Immature natural killer cell (primary cell): ENCODE data around the gene TFAP2A. TPM values are rescaled to one million over a fixed set of nuclear protein-coding genes. Genes with fewer than 3 reads are reported as not detected.
A peak's percentile ranks its signal among the peaks of the same experiment; 100 is the strongest.

Experiments used
- DNase-seq, 3 donors: peaks; one replicate each; pipeline ENCODE4 v3.0.0; 2022; ENCODE audit warnings: mixed read lengths in 1 of 3
- H3K27ac Mint-ChIP-seq, 6 donors: one replicate each; pipeline ENCODE4 v1.8.0; 2020; ENCODE audit warnings: mixed read lengths in 6 of 6, mild to moderate bottlenecking in 5 of 6, inconsistent platforms in 4 of 6, moderate library complexity in 3 of 6
- H3K27me3 Mint-ChIP-seq, 3 donors: one replicate each; pipeline ENCODE4 v1.8.0; 2020 to 2021; ENCODE audit warnings: low read depth in 3 of 3, mild to moderate bottlenecking in 3 of 3, mixed read lengths in 3 of 3, moderate library complexity in 3 of 3, inconsistent platforms in 1 of 3
- H3K36me3 Mint-ChIP-seq, 3 donors: one replicate each; pipeline ENCODE4 v1.8.0; 2020; ENCODE audit warnings: mixed read lengths in 3 of 3, inconsistent platforms in 2 of 3, mild to moderate bottlenecking in 2 of 3
- H3K4me1 Mint-ChIP-seq, 2 donors: one replicate each; pipeline ENCODE4 v1.8.0; 2020; ENCODE audit warnings: inconsistent platforms in 2 of 2, mild to moderate bottlenecking in 2 of 2, mixed read lengths in 2 of 2, moderate library complexity in 1 of 2
- H3K4me3 Mint-ChIP-seq, 5 donors: one replicate each; pipeline ENCODE4 v1.8.0; 2020; ENCODE audit warnings: mild to moderate bottlenecking in 5 of 5, mixed read lengths in 5 of 5, inconsistent platforms in 3 of 5, moderate library complexity in 3 of 5
- H3K9me3 Mint-ChIP-seq, 6 donors: one replicate each; pipeline ENCODE4 v1.8.0; 2020; ENCODE audit warnings: mild to moderate bottlenecking in 6 of 6, mixed read lengths in 6 of 6, inconsistent platforms in 4 of 6, moderate library complexity in 3 of 6
- polyA plus RNA-seq, 3 donors: library from polyadenylated mRNA; unstranded; fragments of 300-500 nt; fragmentation: Illumina TruSeq; gene quantifications; one replicate each; pipeline ENCODE4 v1.2.3, GENCODE V29; 2021

TFAP2A gene
- polyA plus RNA-seq, 3 donors from 2014 or later: not detected

DNA sequence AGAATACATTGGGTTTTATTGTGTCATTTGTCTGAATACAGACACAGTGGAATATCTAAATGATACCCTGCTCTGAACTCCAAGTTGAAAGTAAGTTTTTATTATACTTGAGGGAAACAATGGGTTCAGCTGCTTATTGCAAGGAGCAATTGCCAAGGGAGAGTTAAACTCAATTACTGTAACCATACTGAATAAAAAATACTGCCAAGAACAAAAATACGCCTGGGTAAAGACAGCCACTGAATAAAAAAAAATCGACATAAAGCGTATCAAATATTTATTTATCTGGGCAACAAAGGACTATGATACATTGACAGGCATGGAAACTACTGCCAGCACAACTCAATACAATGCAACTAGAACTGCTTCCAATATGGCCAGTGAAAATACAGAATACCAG is 18.1 kb downstream of the TFAP2A start:
- Mint-ChIP-seq H3K27ac (no peak overlapping the region), H3K9me3 (peaks cover 10 to 81% (median 27%) of the 10 kb centered on the region in 6 donors), H3K4me1 (no peaks in the 10 kb centered on the region), H3K4me3 (no peak overlapping the region), H3K36me3 (peaks cover 7 to 10% (median 9%) of the 10 kb centered on the region in 3 donors), H3K27me3 (peaks cover 21 to 45% (median 42%) of the 10 kb centered on the region in 3 donors)
- DNase-seq: no peak

- Mint-ChIP-seq H3K36me3 (peaks cover 4 to 10% (median 6%) of the 10 kb centered on the region in 3 donors), H3K9me3 (peaks cover 14 to 77% (median 21%) of the 10 kb centered on the region in 6 donors), H3K4me3 (no peak overlapping the region), H3K27me3 (peaks cover 27 to 51% (median 44%) of the 10 kb centered on the region in 3 donors), H3K4me1 (no peaks in the 10 kb centered on the region), H3K27ac (no peak overlapping the region)
- no peak for DNase-seq
Measured at GRCh38 chr6:10395704-10396546, 18.9 kb downstream of the TFAP2A start.

DNA sequence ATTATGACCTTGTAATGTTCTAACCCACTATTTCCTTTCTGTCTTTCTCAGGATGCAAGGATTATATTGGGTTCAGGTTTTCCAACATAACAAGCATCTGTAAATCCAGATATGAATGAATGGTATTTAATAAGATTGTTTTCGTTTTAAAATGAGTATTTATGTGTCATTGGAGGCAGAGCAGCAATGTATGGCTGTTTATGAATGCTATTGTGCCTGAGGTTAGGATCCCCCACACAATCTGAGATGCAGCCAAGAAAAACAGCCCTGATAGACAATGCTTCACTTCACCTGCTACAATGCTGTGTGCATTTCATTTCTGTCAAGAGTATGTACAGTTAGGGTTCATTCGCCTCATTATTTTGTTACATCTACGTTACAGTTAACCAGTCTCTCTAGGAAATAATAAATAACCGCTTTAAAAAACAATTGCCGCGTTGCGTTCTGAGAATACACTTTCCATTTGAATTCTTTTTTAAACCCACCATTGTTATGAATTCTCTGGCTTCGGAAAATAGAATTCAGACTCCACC is 19.6 kb downstream of the TFAP2A start:
- Mint-ChIP-seq H3K4me3 (no peak overlapping the region), H3K9me3 (peaks cover 14 to 75% (median 17%) of the 10 kb centered on the region in 6 donors), H3K27me3 (peaks cover 29 to 54% (median 46%) of the 10 kb centered on the region in 3 donors), H3K4me1 (no peaks in the 10 kb centered on the region), H3K27ac (no peak overlapping the region), H3K36me3 (peaks cover 0 to 10% (median 6%) of the 10 kb centered on the region in 3 donors)
- DNase-seq: no peak

- no peak for DNase-seq
- Mint-ChIP-seq H3K27ac (no peak overlapping the region), H3K27me3 (peaks cover 43 to 65% (median 53%) of the 10 kb centered on the region in 3 donors), H3K4me3 (peak overlapping the region in 1 of 5 donors; percentile 45), H3K4me1 (no peaks in the 10 kb centered on the region), H3K36me3 (peaks cover 6 to 11% (median 7%) of the 10 kb centered on the region in 3 donors), H3K9me3 (peaks cover 13 to 76% (median 20%) of the 10 kb centered on the region in 6 donors)
Measured at GRCh38 chr6:10393544-10394225, 21.2 kb downstream of the TFAP2A start.

DNA sequence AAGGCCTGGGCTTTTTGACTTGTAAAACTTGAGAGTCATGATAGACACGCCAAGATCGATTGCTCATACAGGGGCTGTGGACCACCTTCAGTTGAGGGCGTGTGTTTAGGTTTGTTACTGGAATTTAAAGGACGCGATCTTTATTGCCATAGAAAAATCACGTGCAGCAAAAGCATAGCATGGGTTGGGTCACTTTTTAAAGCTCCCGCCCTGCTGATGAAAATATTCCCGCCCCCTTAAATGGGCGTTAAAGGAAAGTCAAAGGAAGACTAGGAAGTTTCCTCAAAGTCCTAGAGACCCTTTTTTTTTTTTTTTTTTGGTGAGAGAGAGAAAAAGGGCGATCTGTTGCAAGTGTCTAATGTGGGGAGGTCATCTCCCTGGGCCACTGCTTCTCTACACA is 23.1 kb downstream of the TFAP2A start:
- Mint-ChIP-seq H3K27ac (no peak overlapping the region), H3K4me1 (no peaks in the 10 kb centered on the region), H3K36me3 (peaks cover 6 to 13% (median 7%) of the 10 kb centered on the region in 3 donors), H3K27me3 (peaks cover 45 to 69% (median 65%) of the 10 kb centered on the region in 3 donors), H3K4me3 (no peak overlapping the region), H3K9me3 (peaks cover 12 to 80% (median 21%) of the 10 kb centered on the region in 6 donors)
- no peak for DNase-seq

- H3K4me3 Mint-ChIP-seq: no peak overlapping the region
- H3K27me3 Mint-ChIP-seq: peaks cover 44 to 72% (median 66%) of the 10 kb centered on the region in 3 donors
- H3K4me1 Mint-ChIP-seq: no peaks in the 10 kb centered on the region
- peaks cover 7 to 13% (median 9%) of the 10 kb centered on the region in 3 donors for H3K36me3 Mint-ChIP-seq
- peaks cover 10 to 82% (median 24%) of the 10 kb centered on the region in 6 donors for H3K9me3 Mint-ChIP-seq
- DNase-seq: no peak
- H3K27ac Mint-ChIP-seq: no peak overlapping the region
Measured at GRCh38 chr6:10391299-10391630, 23.6 kb downstream of the TFAP2A start.

DNA sequence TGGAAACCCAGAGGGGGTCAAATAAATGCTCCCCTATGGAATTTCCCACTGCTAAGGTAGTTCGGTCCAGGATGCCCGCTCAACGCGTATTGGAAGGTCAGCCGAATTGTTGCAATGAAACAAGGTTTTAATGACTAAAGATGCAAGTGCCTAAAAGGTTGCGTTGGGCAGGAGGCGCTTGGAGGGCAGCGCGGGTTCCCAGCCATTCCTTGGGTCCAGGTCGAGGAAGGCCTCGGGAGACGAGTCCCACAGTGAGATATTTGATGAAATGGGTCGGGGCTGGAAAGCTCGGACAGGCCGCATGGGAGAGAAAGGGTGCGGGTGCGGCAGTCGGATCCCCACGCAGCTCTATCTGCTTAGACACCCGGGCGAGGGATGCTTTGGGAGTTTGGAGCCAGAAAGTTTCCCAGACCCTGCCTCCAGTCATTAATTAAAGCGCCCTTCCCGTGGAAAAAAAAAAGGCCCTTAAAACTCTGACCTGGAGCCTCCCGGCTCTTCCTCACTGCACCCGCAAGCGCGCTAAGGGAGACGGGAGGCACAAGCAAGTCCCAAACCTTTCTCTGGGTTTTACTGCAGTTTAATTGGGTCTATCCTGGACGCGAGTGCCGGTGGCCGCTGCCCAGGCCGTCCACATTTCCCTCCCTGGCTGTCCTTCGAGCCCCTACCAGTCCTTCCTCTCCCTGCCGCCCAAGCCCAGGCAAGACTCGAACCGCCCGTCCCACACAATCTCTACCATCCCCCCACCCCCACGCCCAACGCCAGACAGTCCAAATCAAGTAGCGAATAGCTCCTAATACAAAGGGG is 24.2 kb downstream of the TFAP2A start:
- no peaks in the 10 kb centered on the region for H3K4me1 Mint-ChIP-seq
- H3K4me3 Mint-ChIP-seq: no peak overlapping the region
- peaks cover 44 to 71% (median 64%) of the 10 kb centered on the region in 3 donors for H3K27me3 Mint-ChIP-seq
- peaks cover 10 to 81% (median 25%) of the 10 kb centered on the region in 6 donors for H3K9me3 Mint-ChIP-seq
- no peak for DNase-seq
- no peak overlapping the region for H3K27ac Mint-ChIP-seq
- H3K36me3 Mint-ChIP-seq: peaks cover 7 to 13% (median 10%) of the 10 kb centered on the region in 3 donors

GRCh38 chr6:10389739-10390494 is 25.0 kb downstream of the TFAP2A start:
- no peak overlapping the region for H3K4me3 Mint-ChIP-seq
- H3K27me3 Mint-ChIP-seq: peaks cover 45 to 77% (median 61%) of the 10 kb centered on the region in 3 donors
- peaks cover 7 to 14% (median 13%) of the 10 kb centered on the region in 3 donors for H3K36me3 Mint-ChIP-seq
- DNase-seq: no peak
- H3K9me3 Mint-ChIP-seq: peaks cover 14 to 80% (median 26%) of the 10 kb centered on the region in 6 donors
- no peak overlapping the region for H3K27ac Mint-ChIP-seq
- no peaks in the 10 kb centered on the region for H3K4me1 Mint-ChIP-seq

DNA sequence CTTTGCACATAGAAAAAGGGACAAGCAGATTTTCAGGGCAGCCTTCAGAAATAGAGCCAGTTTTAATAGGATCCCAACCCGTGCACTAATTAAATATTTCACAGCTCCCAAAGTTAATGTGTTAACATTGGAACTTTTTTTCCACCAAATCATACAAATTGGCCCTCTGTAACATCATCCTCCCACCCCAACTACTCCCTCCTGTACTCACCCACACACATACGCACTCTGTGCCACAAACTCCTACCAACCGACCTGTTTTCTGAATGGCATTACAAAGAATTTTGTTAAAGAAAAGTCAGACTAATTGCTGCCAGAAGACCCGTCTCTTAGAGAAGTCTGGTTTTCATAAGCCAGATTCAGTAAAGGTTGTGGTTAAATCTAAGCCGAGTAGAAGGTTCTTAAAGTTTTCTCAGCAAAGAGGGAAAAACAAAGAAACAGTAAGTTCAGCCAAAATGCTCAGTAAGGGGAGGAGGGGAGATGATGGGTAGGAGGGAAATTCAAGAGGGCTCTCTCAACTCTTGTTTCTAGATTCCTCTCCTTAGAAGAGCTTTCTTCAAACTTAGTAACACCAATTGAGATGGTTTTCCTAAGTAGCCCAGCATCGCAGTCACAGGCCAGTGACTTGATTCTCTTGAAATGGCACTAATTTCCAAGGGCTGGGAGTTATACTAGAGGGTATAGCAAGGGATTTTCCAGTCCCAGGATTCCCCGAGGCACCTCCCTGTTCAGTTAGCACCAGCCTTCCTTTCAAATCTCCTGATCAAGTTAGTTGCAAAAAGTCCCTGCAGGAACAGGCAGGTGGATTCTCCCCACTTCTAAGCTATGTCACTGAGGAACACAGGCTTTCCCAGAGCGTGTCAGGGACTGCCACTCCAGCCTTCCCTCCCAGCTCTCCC is 27.9 kb downstream of the TFAP2A start:
- peaks cover 11 to 21% (median 12%) of the 10 kb centered on the region in 3 donors for H3K36me3 Mint-ChIP-seq
- no peak overlapping the region for H3K27ac Mint-ChIP-seq
- no peak for DNase-seq
- peaks cover 15 to 78% (median 27%) of the 10 kb centered on the region in 6 donors for H3K9me3 Mint-ChIP-seq
- H3K4me1 Mint-ChIP-seq: peaks cover 0 to 14% of the 10 kb centered on the region in 2 donors
- H3K27me3 Mint-ChIP-seq: peaks cover 52 to 80% (median 65%) of the 10 kb centered on the region in 3 donors
- H3K4me3 Mint-ChIP-seq: peak overlapping the region in 1 of 5 donors; percentile 13

DNA sequence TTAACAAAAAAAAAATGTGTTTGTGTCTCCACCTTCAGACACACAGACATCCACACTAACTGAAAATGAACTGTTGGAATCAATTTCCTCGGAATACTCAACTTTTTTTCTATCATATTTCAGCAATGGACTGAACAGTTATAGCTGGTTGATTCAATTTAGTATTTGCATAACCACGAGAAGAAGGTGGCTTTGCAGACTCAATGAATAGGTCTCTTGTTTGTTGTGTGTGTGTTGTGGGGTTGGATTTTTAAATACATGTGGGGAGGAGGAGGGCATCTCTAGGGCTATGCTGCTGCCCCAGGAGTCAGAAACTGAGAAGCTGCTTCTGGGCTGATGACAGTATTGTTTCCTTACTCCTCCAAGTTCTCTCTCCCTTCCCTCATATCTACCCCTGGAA is 28.7 kb downstream of the TFAP2A start:
- H3K4me1 Mint-ChIP-seq: peaks cover 0 to 14% of the 10 kb centered on the region in 2 donors
- H3K9me3 Mint-ChIP-seq: peaks cover 15 to 71% (median 27%) of the 10 kb centered on the region in 6 donors
- peak overlapping the region in 1 of 5 donors; percentile 12 for H3K4me3 Mint-ChIP-seq
- DNase-seq: no peak
- peaks cover 46 to 76% (median 60%) of the 10 kb centered on the region in 3 donors for H3K27me3 Mint-ChIP-seq
- peak overlapping the region in 1 of 6 donors; percentile 28 for H3K27ac Mint-ChIP-seq
- peaks cover 11 to 21% (median 12%) of the 10 kb centered on the region in 3 donors for H3K36me3 Mint-ChIP-seq

DNA sequence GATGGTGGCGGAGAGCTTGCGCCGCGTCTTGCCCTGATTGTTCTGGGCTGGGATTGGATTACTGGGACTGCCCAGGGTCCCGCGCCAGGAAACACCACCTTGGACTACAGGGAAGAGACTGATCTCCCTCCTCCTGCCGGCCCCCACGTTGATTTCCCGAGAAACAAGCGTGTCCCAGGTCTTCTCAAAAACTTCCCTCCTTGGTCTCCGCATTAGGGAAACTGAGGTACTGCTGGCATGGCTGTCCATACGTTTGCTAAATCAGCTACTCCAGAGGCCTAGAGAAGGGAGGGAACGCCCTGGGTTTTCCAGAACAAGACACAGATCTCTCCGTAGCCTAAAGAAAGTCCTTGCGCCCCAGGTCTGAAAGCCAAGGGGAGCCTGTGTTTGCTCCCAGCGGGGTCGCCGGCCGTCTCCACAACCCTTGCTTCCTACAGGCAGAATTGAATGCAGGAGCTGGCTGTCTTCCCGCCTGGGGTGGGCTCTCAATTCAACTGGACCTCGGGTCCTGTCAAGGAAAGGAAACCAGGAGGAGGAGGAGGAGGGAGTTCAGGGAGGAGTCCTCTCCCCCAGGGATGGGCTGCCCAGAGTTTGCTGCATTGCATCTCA is 29.2 kb downstream of the TFAP2A start:
- H3K9me3 Mint-ChIP-seq: peaks cover 12 to 70% (median 27%) of the 10 kb centered on the region in 6 donors
- no peak overlapping the region for H3K27ac Mint-ChIP-seq
- H3K27me3 Mint-ChIP-seq: peaks cover 48 to 78% (median 64%) of the 10 kb centered on the region in 3 donors
- peaks cover 0 to 14% of the 10 kb centered on the region in 2 donors for H3K4me1 Mint-ChIP-seq
- DNase-seq: no peak
- H3K4me3 Mint-ChIP-seq: no peak overlapping the region
- peaks cover 11 to 21% (median 12%) of the 10 kb centered on the region in 3 donors for H3K36me3 Mint-ChIP-seq
